Gastrocnemius medialis (tissue), 4 donors: ENCODE data around the gene DDX28. TPM values are rescaled to one million over a fixed set of nuclear protein-coding genes. Genes with fewer than 3 reads are reported as not detected.

ENCODE experiments used
- ATAC-seq, 2 donors: fragments of 150-250 bp; one replicate each; pipeline ENCODE4 v1.9.1; 2016
- DNase-seq, 2 donors: peaks; one replicate each; pipeline ENCODE4 v3.0.0-alpha.2; 2019
- H3K27ac ChIP-seq, 4 donors: fragments of 200-600 bp; sonication (generic); 1 replicate in 1 of 4; 2 replicates in 3 of 4; pipeline ENCODE4 v1.5.1; 2016 to 2018; ENCODE audit warnings: mild to moderate bottlenecking in 2 of 4, moderate library complexity in 1 of 4
- H3K27me3 ChIP-seq, 3 donors: fragments of 200-600 bp; sonication (generic) in 2 of 3; 1 replicate in 1 of 3; 2 replicates in 2 of 3; pipeline versions ENCODE4 v1.5.1 to v1.6.0; 2016 to 2019; ENCODE audit warnings: mild to moderate bottlenecking in 1 of 3, moderate library complexity in 1 of 3
- H3K36me3 ChIP-seq, 2 donors: fragments of 200-600 bp; sonication (generic) in 1 of 2; one replicate each; pipeline ENCODE4 v1.5.1; 2017 to 2018
- H3K4me1 ChIP-seq, 2 donors: fragments of 200-600 bp; sonication (generic) in 1 of 2; one replicate each; pipeline ENCODE4 v1.5.1; 2016 to 2017; ENCODE audit warnings: mild to moderate bottlenecking in 2 of 2
- H3K4me3 ChIP-seq, 4 donors: fragments of 200-600 bp; sonication (generic) in 3 of 4; 1 replicate in 1 of 4; 2 replicates in 3 of 4; pipeline ENCODE4 v1.5.1; 2016 to 2019; ENCODE audit warnings: mild to moderate bottlenecking in 2 of 4
- H3K9me3 ChIP-seq, 3 donors: fragments of 200-600 bp; sonication (generic) in 2 of 3; 1 replicate in 1 of 3; 2 replicates in 2 of 3; pipeline ENCODE4 v1.5.1; 2016 to 2019
- POLR2A ChIP-seq, 2 donors: fragments of 450-650 bp; IDR thresholded peaks; one replicate each; pipeline ENCODE4 v1.6.1; 2017; ENCODE audit warnings: antibody characterized with exemption in 2 of 2, mild to moderate bottlenecking in 2 of 2, moderate library complexity in 2 of 2
- in situ Hi-C, 4 donors: fragments of 200-750 bp; cut with MboI; loops; one replicate each; pipeline versions ENCODE4 v1.15.0 to v1.8.0; 2017; ENCODE audit warnings: low sequenced_read_pairs in 4 of 4
- intact Hi-C: fragments of 100-400 bp; cut with DNase I; formaldehyde crosslinking; loops from one replicate; pipeline ENCODE4 v1.15.1; 2023; ENCODE audit warnings: low total_unique reads
- total RNA-seq, 4 donors: library from RNA; depleted of rRNA; stranded (reverse); fragments of >200 nt; gene quantifications; one replicate each; pipeline versions ENCODE4 v1.1.0 to v1.2.3, GENCODE V29; 2016
- TF ChIP-seq, protein P1 (sequence below), 5 experiments: fragments of 450-650 bp in 3 of 5; fragments of 200-600 bp in 2 of 5; sonication (generic) in 2 of 5; IDR thresholded peaks in 4 of 5; conservative IDR thresholded peaks in 1 of 5; 1 replicate in 4 of 5; 2 replicates in 1 of 5; pipeline ENCODE4 v1.5.1; 2016 to 2019; ENCODE audit warnings: antibody characterized with exemption in 5 of 5, mild to moderate bottlenecking in 3 of 5, moderate library complexity in 3 of 5

Gene DDX28
- total RNA-seq, 4 donors from 2014 or later: 6.2 to 16.1 (median 10.4) TPM

DNA sequence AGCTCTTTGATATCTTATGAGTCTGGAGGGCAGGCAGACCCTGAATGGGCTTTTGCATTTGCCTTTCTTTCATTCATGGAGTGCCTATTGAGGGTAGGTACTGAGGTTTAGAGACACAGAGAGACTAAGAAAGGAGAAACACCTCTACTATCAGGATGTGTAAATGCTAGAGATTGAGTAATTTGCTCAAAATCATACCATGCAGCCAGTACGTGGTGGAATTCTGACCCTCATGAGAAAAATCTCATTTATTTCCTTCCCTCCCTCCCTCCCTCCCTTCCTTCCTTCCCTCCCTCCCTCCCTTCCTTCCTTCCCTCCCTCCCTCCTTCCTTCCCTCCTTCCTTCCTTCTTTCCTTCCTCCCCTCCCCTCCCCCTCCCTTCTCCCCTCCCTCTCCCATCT lies 43.7 kb upstream of the DDX28 start:
- intact Hi-C loops: no loop called here
- H3K27ac ChIP-seq: peak overlapping the region; percentile 85 to 92 (median 89)

DNA sequence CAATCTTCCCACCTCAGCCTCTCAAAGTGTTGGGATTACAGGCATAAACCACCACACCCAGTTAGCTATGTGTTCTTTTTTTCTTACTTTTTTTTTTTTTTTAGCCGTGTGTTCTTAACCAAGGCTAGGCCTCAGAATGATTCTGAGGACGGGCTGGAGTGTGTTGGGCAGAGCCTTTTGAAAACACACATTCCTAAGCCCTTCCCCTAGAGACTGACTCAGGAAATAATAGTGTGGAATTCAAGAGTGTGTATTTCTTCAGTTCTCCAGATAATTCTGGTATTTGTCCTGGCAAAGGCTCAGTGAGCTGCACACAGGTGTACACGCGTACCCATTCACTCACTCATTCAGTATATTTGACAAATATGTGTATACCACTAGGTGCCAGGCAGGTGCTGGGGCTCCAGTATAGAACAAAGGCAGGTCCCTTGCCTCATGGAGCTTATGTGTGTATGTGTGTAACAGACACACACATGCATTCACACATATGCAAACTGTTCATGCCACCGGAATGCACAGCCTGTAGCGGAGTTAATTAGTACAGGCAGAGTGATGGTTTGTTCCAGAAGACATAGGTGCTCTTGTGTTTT lies 42.8 kb upstream of the DDX28 start:
- intact Hi-C loops: loop anchor here (2.0 kb wide), 1 partner anchor 73 kb away; no protein-coding TSS in a partner anchor
- Histone ChIP-seq H3K9me3 (no peaks in the 10 kb centered on the region), H3K27ac (peak overlapping the region; percentile 85 to 92 (median 89)), H3K4me1 (peaks cover 50 to 59% of the 10 kb centered on the region in 2 donors), H3K36me3 (no peaks in the 10 kb centered on the region), H3K4me3 (no peak overlapping the region), H3K27me3 (no peaks in the 10 kb centered on the region)
- no peak for DNase-seq
- ATAC-seq: no peak
- in situ Hi-C loops: no loop called here
- TF ChIP-seq, protein P1, sequence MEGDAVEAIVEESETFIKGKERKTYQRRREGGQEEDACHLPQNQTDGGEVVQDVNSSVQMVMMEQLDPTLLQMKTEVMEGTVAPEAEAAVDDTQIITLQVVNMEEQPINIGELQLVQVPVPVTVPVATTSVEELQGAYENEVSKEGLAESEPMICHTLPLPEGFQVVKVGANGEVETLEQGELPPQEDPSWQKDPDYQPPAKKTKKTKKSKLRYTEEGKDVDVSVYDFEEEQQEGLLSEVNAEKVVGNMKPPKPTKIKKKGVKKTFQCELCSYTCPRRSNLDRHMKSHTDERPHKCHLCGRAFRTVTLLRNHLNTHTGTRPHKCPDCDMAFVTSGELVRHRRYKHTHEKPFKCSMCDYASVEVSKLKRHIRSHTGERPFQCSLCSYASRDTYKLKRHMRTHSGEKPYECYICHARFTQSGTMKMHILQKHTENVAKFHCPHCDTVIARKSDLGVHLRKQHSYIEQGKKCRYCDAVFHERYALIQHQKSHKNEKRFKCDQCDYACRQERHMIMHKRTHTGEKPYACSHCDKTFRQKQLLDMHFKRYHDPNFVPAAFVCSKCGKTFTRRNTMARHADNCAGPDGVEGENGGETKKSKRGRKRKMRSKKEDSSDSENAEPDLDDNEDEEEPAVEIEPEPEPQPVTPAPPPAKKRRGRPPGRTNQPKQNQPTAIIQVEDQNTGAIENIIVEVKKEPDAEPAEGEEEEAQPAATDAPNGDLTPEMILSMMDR (IDR thresholded peaks at IDR 0.05 in 4 of 5, conservative IDR thresholded peaks at IDR 0.05 in 1 of 5): no peak
- TF ChIP-seq POLR2A (IDR thresholded peaks at IDR 0.05): no peak

More for the DNA sequence above, 43.7 kb upstream of the DDX28 start:
- in situ Hi-C loops: no loop called here
- H3K27me3 ChIP-seq: no peaks in the 10 kb centered on the region
- H3K36me3 ChIP-seq: no peaks in the 10 kb centered on the region
- TF ChIP-seq, protein P1 (IDR thresholded peaks at IDR 0.05 in 4 of 5, conservative IDR thresholded peaks at IDR 0.05 in 1 of 5): no peak
- TF ChIP-seq POLR2A (IDR thresholded peaks at IDR 0.05): no peak
- ATAC-seq (no peak), DNase-seq (no peak)
- H3K9me3 ChIP-seq: no peaks in the 10 kb centered on the region
- no peak overlapping the region for H3K4me3 ChIP-seq
- peaks cover 59 to 69% of the 10 kb centered on the region in 2 donors for H3K4me1 ChIP-seq

DNA sequence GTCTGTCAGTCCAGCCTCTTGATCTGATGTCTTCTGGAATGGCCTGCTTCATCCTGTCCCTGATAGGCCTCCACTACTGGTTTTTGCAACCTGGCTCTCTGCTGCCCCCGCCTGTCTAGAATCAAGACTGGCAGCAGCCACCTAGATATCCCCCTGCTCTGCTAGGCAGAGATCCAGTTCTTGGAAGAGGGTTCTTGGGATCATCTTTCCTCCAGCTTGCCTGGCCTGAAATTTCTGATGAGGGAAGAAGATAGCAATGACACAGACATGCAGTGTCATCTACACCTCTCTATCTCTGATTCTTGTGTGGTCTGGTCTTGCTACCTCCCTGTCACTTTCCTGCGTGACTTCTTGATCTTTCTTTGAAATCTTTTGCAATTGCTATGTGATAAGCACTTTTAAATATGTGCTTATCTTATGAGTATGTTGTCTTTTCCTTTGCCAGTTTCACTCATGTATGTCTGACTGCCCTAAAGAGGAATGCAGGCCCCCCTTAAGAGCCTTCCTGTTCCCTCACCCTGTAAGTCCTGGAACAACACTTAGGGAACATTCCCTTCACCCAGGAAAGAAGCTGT lies 41.8 kb upstream of the DDX28 start:
- H3K27me3 ChIP-seq: no peaks in the 10 kb centered on the region
- TF ChIP-seq, protein P1 (IDR thresholded peaks at IDR 0.05 in 4 of 5, conservative IDR thresholded peaks at IDR 0.05 in 1 of 5): peak; percentile 84 to 86 (median 85)
- TF ChIP-seq POLR2A (IDR thresholded peaks at IDR 0.05): no peak
- peak overlapping the region; percentile 85 to 92 (median 89) for H3K27ac ChIP-seq
- in situ Hi-C loops (no loop called here), intact Hi-C loops (loop anchor here (2.0 to 5.0 kb wide), 2 partner anchors 72 to 248 kb away; no protein-coding TSS in a partner anchor)
- peak; percentile 83 to 91 for DNase-seq
- H3K9me3 ChIP-seq: no peaks in the 10 kb centered on the region
- peaks cover 40 to 50% of the 10 kb centered on the region in 2 donors for H3K4me1 ChIP-seq
- peak; percentile 90 for ATAC-seq
- H3K4me3 ChIP-seq: no peak overlapping the region
- no peaks in the 10 kb centered on the region for H3K36me3 ChIP-seq

DNA sequence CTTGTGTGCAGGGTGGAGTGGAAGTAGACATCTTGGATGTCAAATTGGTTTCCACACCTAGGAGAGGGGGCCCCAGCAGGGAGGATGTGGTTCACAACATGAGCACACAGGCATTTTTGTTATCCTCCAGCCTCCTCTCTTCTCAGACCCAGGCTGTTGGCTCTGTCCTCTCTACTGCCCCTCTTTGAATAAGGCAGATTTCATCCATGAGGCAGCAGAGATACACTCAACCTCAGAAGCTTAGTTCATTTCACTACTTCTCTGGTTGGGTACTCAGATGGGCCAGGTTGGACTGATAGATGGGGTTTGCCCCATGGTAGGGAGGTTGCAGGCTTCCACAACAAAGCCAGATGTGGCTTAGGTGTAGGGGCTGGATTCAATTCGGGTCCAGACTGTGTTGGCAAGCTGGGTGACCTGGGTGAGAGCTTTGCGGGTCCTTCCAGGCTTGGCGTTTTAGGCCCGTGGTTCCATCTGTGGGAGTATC lies 39.9 kb upstream of the DDX28 start:
- no peaks in the 10 kb centered on the region for H3K9me3 ChIP-seq
- H3K4me3 ChIP-seq: no peak overlapping the region
- ATAC-seq: no peak
- H3K27me3 ChIP-seq: no peaks in the 10 kb centered on the region
- in situ Hi-C loops: no loop called here
- peaks cover 23 to 35% of the 10 kb centered on the region in 2 donors for H3K4me1 ChIP-seq
- no peak for TF ChIP-seq POLR2A (IDR thresholded peaks at IDR 0.05)
- TF ChIP-seq, protein P1 (IDR thresholded peaks at IDR 0.05 in 4 of 5, conservative IDR thresholded peaks at IDR 0.05 in 1 of 5): no peak
- no peak overlapping the region for H3K27ac ChIP-seq
- DNase-seq: no peak
- no peaks in the 10 kb centered on the region for H3K36me3 ChIP-seq
- intact Hi-C loops: loop anchor here (5.0 kb wide), 1 partner anchor 246 kb away; no protein-coding TSS in a partner anchor
